GM12801 (cell line): ENCODE data around the gene MYO7B.

ENCODE experiments used
- TF ChIP-seq, protein P1 (sequence below): IDR thresholded peaks from one replicate; pipeline ENCODE4 v1.5.1; 2011; ENCODE audit warnings: control low read depth; ENCODE audit not compliant: insufficient read length; ENCODE audit errors: extremely low read depth

Gene MYO7B

DNA sequence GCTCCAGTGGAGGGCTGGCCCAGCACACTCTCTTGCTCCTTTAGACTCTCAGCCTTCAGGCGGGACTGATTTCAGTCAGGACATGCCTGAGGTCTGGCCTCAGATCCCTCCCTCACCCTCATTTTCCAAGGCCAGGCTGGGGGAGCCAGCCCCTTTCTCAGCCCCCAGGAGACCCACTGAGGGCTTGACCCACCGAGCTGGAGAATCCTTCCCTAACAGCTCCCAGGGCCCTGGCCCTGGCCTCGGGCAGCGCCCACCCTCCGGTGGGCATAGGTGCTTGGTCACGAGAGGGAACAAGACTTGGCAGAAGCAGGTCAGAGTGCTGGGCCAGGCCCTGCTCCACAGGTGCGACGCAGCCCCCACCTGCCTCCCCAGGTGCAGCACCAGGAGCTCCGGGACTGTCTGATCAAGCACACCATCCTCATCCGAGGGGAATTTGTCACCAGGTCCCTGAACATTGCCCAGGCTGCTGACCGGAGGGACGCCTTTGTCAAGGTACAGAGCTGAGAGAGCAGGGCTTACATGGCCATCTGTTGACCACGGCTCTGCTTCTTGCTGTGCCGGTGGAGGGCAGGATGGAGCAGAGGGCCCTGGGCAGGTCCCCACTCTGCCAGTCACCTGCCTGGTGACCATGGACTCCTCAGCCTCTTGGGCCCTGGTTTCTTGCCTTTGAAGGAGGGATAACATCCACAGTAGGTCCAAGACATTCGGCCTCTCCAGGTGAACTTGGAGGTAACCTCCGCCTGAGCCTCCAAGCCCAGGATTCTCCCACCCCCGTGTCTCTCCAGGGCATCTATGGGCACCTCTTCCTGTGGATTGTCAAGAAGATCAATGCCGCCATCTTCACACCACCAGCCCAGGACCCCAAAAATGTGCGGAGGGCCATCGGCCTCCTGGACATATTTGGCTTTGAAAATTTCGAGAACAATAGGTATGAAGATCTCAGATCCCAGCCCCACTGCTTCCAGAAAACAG, 46.3 kb downstream of the MYO7B start:
- TF ChIP-seq, protein P1, sequence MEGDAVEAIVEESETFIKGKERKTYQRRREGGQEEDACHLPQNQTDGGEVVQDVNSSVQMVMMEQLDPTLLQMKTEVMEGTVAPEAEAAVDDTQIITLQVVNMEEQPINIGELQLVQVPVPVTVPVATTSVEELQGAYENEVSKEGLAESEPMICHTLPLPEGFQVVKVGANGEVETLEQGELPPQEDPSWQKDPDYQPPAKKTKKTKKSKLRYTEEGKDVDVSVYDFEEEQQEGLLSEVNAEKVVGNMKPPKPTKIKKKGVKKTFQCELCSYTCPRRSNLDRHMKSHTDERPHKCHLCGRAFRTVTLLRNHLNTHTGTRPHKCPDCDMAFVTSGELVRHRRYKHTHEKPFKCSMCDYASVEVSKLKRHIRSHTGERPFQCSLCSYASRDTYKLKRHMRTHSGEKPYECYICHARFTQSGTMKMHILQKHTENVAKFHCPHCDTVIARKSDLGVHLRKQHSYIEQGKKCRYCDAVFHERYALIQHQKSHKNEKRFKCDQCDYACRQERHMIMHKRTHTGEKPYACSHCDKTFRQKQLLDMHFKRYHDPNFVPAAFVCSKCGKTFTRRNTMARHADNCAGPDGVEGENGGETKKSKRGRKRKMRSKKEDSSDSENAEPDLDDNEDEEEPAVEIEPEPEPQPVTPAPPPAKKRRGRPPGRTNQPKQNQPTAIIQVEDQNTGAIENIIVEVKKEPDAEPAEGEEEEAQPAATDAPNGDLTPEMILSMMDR = no peak

DNA sequence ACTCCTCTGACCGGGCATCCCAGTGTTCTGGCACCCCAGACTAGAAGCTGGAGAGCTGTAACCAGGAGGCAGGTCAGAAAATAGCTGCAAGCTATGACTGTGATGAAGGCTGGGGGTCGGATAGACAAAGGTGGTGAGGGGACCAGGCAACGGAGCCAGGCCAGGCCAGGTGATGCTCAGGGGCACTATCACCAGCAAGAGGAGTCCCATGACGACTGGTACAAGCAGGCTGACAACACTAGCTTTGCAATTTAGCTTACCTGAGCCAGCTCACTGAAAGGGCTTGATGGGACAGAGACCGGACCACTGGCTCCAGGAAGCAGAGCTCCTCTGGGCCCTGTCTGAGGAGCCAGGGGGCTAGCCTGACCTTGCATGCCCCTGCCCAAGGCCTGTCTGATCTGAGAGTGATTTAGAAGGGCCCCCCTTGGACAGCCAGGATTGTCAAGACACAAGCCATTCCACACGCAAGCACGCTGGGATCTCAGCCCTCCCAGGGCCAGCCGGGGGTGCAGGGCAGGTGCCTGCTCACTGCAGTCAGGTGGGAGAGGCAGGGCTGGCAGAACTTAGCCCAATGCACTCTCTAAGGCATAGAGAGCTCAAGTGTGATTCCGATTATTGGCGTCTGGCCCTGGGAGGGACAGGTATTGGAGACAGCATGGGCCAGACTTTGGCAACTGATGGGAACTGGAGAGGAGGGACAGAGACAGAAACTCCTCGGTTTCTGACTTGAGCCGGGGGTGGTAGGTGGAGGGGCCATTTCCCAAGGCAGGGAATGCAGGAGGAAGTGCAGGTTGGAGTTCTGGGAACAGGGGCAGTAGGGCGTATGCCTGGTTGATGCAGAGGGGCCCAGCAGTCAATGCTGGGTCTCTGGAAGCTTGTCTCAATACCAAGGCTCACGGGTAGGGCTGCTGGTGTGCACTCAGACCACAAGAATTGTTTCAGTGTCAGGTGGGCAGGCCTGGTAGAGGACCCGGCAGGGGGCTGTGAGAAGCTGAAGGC, 47.7 kb downstream of the MYO7B start:
- TF ChIP-seq, protein P1 = no peak

DNA sequence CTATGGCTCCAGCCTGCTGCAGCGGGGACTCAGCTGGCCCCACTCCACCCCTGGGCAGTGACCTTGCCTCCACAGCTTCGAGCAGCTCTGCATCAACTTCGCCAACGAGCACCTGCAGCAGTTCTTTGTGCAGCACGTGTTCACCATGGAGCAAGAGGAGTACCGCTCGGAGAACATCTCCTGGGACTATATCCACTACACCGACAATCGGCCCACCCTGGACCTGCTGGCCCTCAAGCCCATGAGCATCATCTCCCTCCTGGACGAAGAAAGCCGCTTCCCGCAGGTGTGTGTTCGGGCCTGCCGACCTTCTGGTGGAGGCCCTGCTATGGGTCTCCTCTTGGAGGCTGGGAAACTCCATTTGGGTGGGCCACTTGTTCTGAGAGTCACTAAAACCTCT, 48.6 kb downstream of the MYO7B start:
- TF ChIP-seq, protein P1 = no peak

DNA sequence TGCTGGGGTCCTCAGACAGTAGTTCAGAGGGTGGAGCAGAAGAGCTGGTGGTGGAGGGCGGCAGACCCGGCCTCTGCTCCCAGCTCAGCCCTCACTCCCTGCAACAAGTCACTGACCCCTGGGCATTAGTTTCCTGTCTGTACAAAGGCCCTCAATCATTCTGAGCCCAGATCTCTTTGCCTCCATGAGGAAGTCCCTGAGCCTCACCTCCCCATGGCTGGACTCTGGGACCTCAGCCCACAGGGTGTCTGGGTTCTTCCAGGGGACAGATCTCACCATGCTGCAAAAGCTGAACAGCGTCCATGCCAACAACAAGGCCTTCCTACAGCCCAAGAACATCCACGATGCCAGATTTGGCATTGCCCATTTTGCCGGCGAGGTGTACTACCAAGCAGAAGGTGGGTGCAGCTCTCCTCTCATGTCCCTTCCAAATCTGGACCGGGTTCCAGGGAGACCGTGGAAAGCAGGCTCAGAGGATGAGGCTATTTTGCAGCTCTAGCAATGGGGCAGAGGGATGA, 49.1 kb downstream of the MYO7B start:
- TF ChIP-seq, protein P1 = no peak

DNA sequence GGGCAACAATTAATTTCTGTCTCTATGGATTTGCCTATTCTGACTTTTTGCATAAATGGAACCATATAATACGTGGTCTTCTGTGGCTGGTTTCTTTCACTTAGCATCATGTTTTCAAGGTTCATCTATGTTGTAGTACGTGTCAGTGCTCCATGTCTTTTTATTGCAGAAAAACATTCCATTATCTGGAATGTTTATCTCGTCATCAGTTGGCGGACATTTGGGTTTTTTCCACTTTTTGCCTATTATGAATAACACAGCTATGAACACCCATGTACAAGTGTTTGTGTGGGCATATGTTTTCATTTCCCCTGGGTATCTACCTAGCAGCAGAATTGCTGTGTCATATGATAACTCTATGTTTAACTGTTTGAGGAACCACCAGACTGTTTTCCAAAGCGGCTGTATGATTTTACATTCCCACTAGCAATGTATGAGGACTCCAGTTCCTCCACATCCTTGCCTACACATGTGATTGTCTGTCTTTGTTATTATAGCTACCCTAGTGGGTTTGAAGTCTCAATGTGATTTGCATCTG, 49.9 kb downstream of the MYO7B start:
- TF ChIP-seq, protein P1 = no peak

DNA sequence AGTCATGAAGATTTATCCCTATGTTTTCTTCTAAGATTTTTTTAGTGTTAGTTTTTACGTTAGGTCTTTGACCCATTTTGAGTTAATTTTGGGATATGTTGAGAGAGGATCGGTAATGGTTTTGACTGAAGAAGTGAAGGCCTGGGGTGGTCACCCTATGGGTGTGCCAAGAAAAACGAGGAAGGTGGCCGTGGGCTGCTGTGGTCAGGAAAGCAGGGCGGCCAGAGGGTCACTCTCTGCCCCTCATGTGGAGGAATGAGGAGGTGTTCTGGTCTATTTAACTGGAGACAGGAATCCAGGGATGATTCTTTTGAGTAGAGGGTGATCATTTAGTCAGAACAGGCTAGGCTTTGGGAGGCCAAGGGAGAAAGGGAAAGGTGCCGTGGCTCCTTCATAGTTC, 50.7 kb downstream of the MYO7B start:
- TF ChIP-seq, protein P1 = no peak
